Measurements from ENCODE around the gene STON2. TPM values are rescaled to one million over a fixed set of nuclear protein-coding genes. Genes with fewer than 3 reads are reported as not detected.

Gene STON2
- total and polyA plus RNA-seq, 2 donors from 2014 or later, result 14.8 to 86.6 TPM

- no peak for TF ChIP-seq CTCF (IDR thresholded peaks at IDR 0.05; ENCODE audit: borderline replicate concordance, extremely low read depth, insufficient read depth)
- H3K27ac ChIP-seq (ENCODE audit: low read depth in 2 of 2, low read length in 2 of 2), result no peak overlapping the region
- H3K4me1 ChIP-seq (ENCODE audit: control insufficient read depth in 2 of 3, insufficient read depth in 2 of 3, low read depth in 1 of 3, low read length in 3 of 3), result peaks cover 0 to 3% (median 0%) of the 10 kb centered on the region in 3 donors
- H3K9ac ChIP-seq (ENCODE audit: low read length in 3 of 3), result no peak overlapping the region
- H3K36me3 ChIP-seq (ENCODE audit: control insufficient read depth in 2 of 3, insufficient read depth in 3 of 3, low read length in 3 of 3), result no peaks in the 10 kb centered on the region
- H3K4me3 ChIP-seq (ENCODE audit: low read length in 3 of 3), result no peak overlapping the region
- H3K27me3 ChIP-seq (ENCODE audit: control insufficient read depth, insufficient read depth, low read length), result no peaks in the 10 kb centered on the region
- no peaks in the 10 kb centered on the region for H3K9me3 ChIP-seq (ENCODE audit: control insufficient read depth in 2 of 3, insufficient read depth in 1 of 3, low read length in 3 of 3)
- DNase-seq (no peak), FAIRE-seq (no peak)
- intact Hi-C loops (cut with DNase I), result no loop called here
Measured at GRCh38 chr14:81340201-81340600, 59.9 kb downstream of the STON2 start.

- Histone ChIP-seq H3K4me3 (ENCODE audit: low read length in 3 of 3) (no peak overlapping the region), H3K36me3 (ENCODE audit: control insufficient read depth in 2 of 3, insufficient read depth in 3 of 3, low read length in 3 of 3) (no peaks in the 10 kb centered on the region), H3K9ac (ENCODE audit: low read length in 3 of 3) (no peak overlapping the region), H3K27me3 (ENCODE audit: control insufficient read depth, insufficient read depth, low read length) (no peaks in the 10 kb centered on the region), H3K27ac (ENCODE audit: low read depth in 2 of 2, low read length in 2 of 2) (no peak overlapping the region), H3K4me1 (ENCODE audit: control insufficient read depth in 2 of 3, insufficient read depth in 2 of 3, low read depth in 1 of 3, low read length in 3 of 3) (peaks cover 0 to 3% (median 0%) of the 10 kb centered on the region in 3 donors), H3K9me3 (ENCODE audit: control insufficient read depth in 2 of 3, insufficient read depth in 1 of 3, low read length in 3 of 3) (no peaks in the 10 kb centered on the region)
- no peak for DNase-seq
- FAIRE-seq, result no peak
- no peak for TF ChIP-seq CTCF (IDR thresholded peaks at IDR 0.05; ENCODE audit: borderline replicate concordance, extremely low read depth, insufficient read depth)
- intact Hi-C loops (cut with DNase I), result no loop called here
Measured at GRCh38 chr14:81337073-81337472, 63.1 kb downstream of the STON2 start.

GRCh38 chr14:81336009-81336408, 64.1 kb downstream of the STON2 start:
- no peak for FAIRE-seq
- no peak overlapping the region for H3K4me3 ChIP-seq (ENCODE audit: low read length in 3 of 3)
- H3K36me3 ChIP-seq (ENCODE audit: control insufficient read depth in 2 of 3, insufficient read depth in 3 of 3, low read length in 3 of 3), result no peaks in the 10 kb centered on the region
- no peaks in the 10 kb centered on the region for H3K27me3 ChIP-seq (ENCODE audit: control insufficient read depth, insufficient read depth, low read length)
- intact Hi-C loops (cut with DNase I), result no loop called here
- H3K9ac ChIP-seq (ENCODE audit: low read length in 3 of 3), result no peak overlapping the region
- TF ChIP-seq CTCF (IDR thresholded peaks at IDR 0.05; ENCODE audit: borderline replicate concordance, extremely low read depth, insufficient read depth), result no peak
- no peak overlapping the region for H3K27ac ChIP-seq (ENCODE audit: low read depth in 2 of 2, low read length in 2 of 2)
- no peaks in the 10 kb centered on the region for H3K9me3 ChIP-seq (ENCODE audit: control insufficient read depth in 2 of 3, insufficient read depth in 1 of 3, low read length in 3 of 3)
- H3K4me1 ChIP-seq (ENCODE audit: control insufficient read depth in 2 of 3, insufficient read depth in 2 of 3, low read depth in 1 of 3, low read length in 3 of 3), result peaks cover 0 to 9% (median 7%) of the 10 kb centered on the region in 3 donors
- peak in 1 of 5 donors; percentile 36 for DNase-seq

- Histone ChIP-seq H3K9me3 (ENCODE audit: control insufficient read depth in 2 of 3, insufficient read depth in 1 of 3, low read length in 3 of 3) (no peaks in the 10 kb centered on the region), H3K9ac (ENCODE audit: low read length in 3 of 3) (no peak overlapping the region), H3K27me3 (ENCODE audit: control insufficient read depth, insufficient read depth, low read length) (no peaks in the 10 kb centered on the region), H3K27ac (ENCODE audit: low read depth in 2 of 2, low read length in 2 of 2) (no peak overlapping the region), H3K36me3 (ENCODE audit: control insufficient read depth in 2 of 3, insufficient read depth in 3 of 3, low read length in 3 of 3) (no peaks in the 10 kb centered on the region), H3K4me3 (ENCODE audit: low read length in 3 of 3) (no peak overlapping the region), H3K4me1 (ENCODE audit: control insufficient read depth in 2 of 3, insufficient read depth in 2 of 3, low read depth in 1 of 3, low read length in 3 of 3) (peaks cover 0 to 15% (median 11%) of the 10 kb centered on the region in 3 donors)
- no peak for DNase-seq
- FAIRE-seq, result no peak
- no peak for TF ChIP-seq CTCF (IDR thresholded peaks at IDR 0.05; ENCODE audit: borderline replicate concordance, extremely low read depth, insufficient read depth)
- intact Hi-C loops (cut with DNase I), result no loop called here
Measured at GRCh38 chr14:81332725-81333124, 67.4 kb downstream of the STON2 start.

Measured in kidney (tissue), 14 donors.